Measurements from ENCODE around the gene NUP50.

The NUP50 gene

GRCh38 chr22:45163451-45164269, at the start of gene NUP50:
TSS of gene NUP50 (plus strand) at chr22:45163925. CDS start at chr22:45168178, 4,253 bp downstream.
- H3K4me2 ChIP-seq (ENCODE audit: low read length), result peak within 1 kb of the TSS; percentile 93
- H3K4me1 ChIP-seq (ENCODE audit: low read length), result peaks cover 14% of the 10 kb centered on the region
- peaks cover 34% of the 10 kb centered on the region for H3K36me3 ChIP-seq (replicated peaks; ENCODE audit: low read depth, low read length)
- H4K20me1 ChIP-seq (ENCODE audit: insufficient read depth, low read length), result 0 out of 2 replicates have a peak, but pooled peaks cover 17% of the 10 kb centered on the region
- peak within 1 kb of the TSS; percentile 75 for H3K27ac ChIP-seq (ENCODE audit: low read length)
- TF ChIP-seq CTCF (IDR thresholded peaks at IDR 0.05; ENCODE audit: low read depth, low read length), result no peak
- TF ChIP-seq EZH2phosphoT487 (IDR thresholded peaks at IDR 0.05; ENCODE audit: low read depth), result no peak
- H3K27me3 ChIP-seq (ENCODE audit: low read depth, low read length), result no peaks in the 10 kb centered on the region
- peak within 1 kb of the TSS; percentile 53 for H2AFZ ChIP-seq (ENCODE audit: low read depth, low read length)
- H3K4me3 ChIP-seq (ENCODE audit: low read length), result peak within 1 kb of the TSS; percentile 90
- peak within 1 kb of the TSS; percentile 86 for H3K9ac ChIP-seq (ENCODE audit: low read length)
- H3K79me2 ChIP-seq (ENCODE audit: low read length), result peaks cover 97% of the 10 kb centered on the region
- no peaks in the 10 kb centered on the region for H3K9me3 ChIP-seq (ENCODE audit: insufficient read depth, low read length)

GRCh38 chr22:45120440-45120839, 43.3 kb upstream of the NUP50 start:
- H3K79me2 ChIP-seq (ENCODE audit: low read length), result no peaks in the 10 kb centered on the region
- H3K27ac ChIP-seq (ENCODE audit: low read length), result no peak overlapping the region
- H3K9ac ChIP-seq (ENCODE audit: low read length), result no peak overlapping the region
- no peak overlapping the region for H3K4me2 ChIP-seq (ENCODE audit: low read length)
- no peaks in the 10 kb centered on the region for H4K20me1 ChIP-seq (ENCODE audit: insufficient read depth, low read length)
- H3K4me3 ChIP-seq (ENCODE audit: low read length), result no peak overlapping the region
- H3K27me3 ChIP-seq (ENCODE audit: low read depth, low read length), result peaks cover 8% of the 10 kb centered on the region
- H3K36me3 ChIP-seq (replicated peaks; ENCODE audit: low read depth, low read length), result no peaks in the 10 kb centered on the region
- 0 out of 2 replicates have a peak, but pooled peaks cover 4% of the 10 kb centered on the region for H3K9me3 ChIP-seq (ENCODE audit: insufficient read depth, low read length)
- H2AFZ ChIP-seq (ENCODE audit: low read depth, low read length), result no peak overlapping the region
- no peak for TF ChIP-seq CTCF (IDR thresholded peaks at IDR 0.05; ENCODE audit: low read depth, low read length)
- TF ChIP-seq EZH2phosphoT487 (IDR thresholded peaks at IDR 0.05; ENCODE audit: low read depth), result no peak
- no peaks in the 10 kb centered on the region for H3K4me1 ChIP-seq (ENCODE audit: low read length)

- Histone ChIP-seq H3K4me2 (ENCODE audit: low read length) (no peak overlapping the region), H4K20me1 (ENCODE audit: insufficient read depth, low read length) (no peaks in the 10 kb centered on the region), H3K4me3 (ENCODE audit: low read length) (no peak overlapping the region), H3K9me3 (ENCODE audit: insufficient read depth, low read length) (0 out of 2 replicates have a peak, but pooled peaks cover 4% of the 10 kb centered on the region), H3K9ac (ENCODE audit: low read length) (no peak overlapping the region), H3K79me2 (ENCODE audit: low read length) (no peaks in the 10 kb centered on the region), H3K27ac (ENCODE audit: low read length) (no peak overlapping the region), H3K27me3 (ENCODE audit: low read depth, low read length) (peaks cover 8% of the 10 kb centered on the region), H3K36me3 (replicated peaks; ENCODE audit: low read depth, low read length) (no peaks in the 10 kb centered on the region), H2AFZ (ENCODE audit: low read depth, low read length) (no peak overlapping the region), H3K4me1 (ENCODE audit: low read length) (no peaks in the 10 kb centered on the region)
- no peak for TF ChIP-seq CTCF (IDR thresholded peaks at IDR 0.05; ENCODE audit: low read depth, low read length)
- TF ChIP-seq EZH2phosphoT487 (IDR thresholded peaks at IDR 0.05; ENCODE audit: low read depth), result no peak
Measured at GRCh38 chr22:45120931-45121330, 42.8 kb upstream of the NUP50 start.

- H3K79me2 ChIP-seq (ENCODE audit: low read length), result no peaks in the 10 kb centered on the region
- no peaks in the 10 kb centered on the region for H3K36me3 ChIP-seq (replicated peaks; ENCODE audit: low read depth, low read length)
- H3K27ac ChIP-seq (ENCODE audit: low read length), result no peak overlapping the region
- TF ChIP-seq CTCF (IDR thresholded peaks at IDR 0.05; ENCODE audit: low read depth, low read length), result no peak
- H4K20me1 ChIP-seq (ENCODE audit: insufficient read depth, low read length), result no peaks in the 10 kb centered on the region
- no peak overlapping the region for H3K4me2 ChIP-seq (ENCODE audit: low read length)
- no peak overlapping the region for H3K4me3 ChIP-seq (ENCODE audit: low read length)
- H3K27me3 ChIP-seq (ENCODE audit: low read depth, low read length), result peaks cover 8% of the 10 kb centered on the region; the same call in 1 of the 2 replicates
- H3K9me3 ChIP-seq (ENCODE audit: insufficient read depth, low read length), result no peaks in the 10 kb centered on the region
- H3K9ac ChIP-seq (ENCODE audit: low read length), result no peak overlapping the region
- H3K4me1 ChIP-seq (ENCODE audit: low read length), result no peaks in the 10 kb centered on the region
- no peak overlapping the region for H2AFZ ChIP-seq (ENCODE audit: low read depth, low read length)
Measured at GRCh38 chr22:45124176-45124847, 39.4 kb upstream of the NUP50 start.
